Adrenal gland (tissue), 19 donors: ENCODE data around the gene HSPA12B. TPM values are rescaled to one million over a fixed set of nuclear protein-coding genes. Genes with fewer than 3 reads are reported as not detected.

ENCODE experiments used
- DNase-seq, 7 donors: peaks; one replicate each; pipeline ENCODE4 v3.0.0-alpha.2; 2019 to 2020
- H3K27ac ChIP-seq, 5 donors: fragments of 200-600 bp; sonication (generic) in 4 of 5; 1 replicate in 3 of 5; 2 replicates in 2 of 5; pipeline versions ENCODE4 v1.5.1 to v1.8.0; 2016 to 2020; ENCODE audit warnings: mild to moderate bottlenecking in 1 of 5
- H3K27me3 ChIP-seq: fragments of 200-600 bp; 2 replicates; pipeline ENCODE4 v1.8.0; 2021
- H3K36me3 ChIP-seq, 2 donors: fragments of 200-600 bp; replicated peaks in 1 of 2; 1 replicate in 1 of 2; 2 replicates in 1 of 2; pipeline versions ENCODE4 v1.5.1 to v1.8.0; 2018 to 2022
- H3K4me1 ChIP-seq, 2 donors: fragments of 200-600 bp; replicated peaks in 1 of 2; 1 replicate in 1 of 2; 2 replicates in 1 of 2; pipeline versions ENCODE4 v1.5.1 to v1.8.0; 2018 to 2021
- H3K4me3 ChIP-seq, 4 donors: fragments of 200-600 bp; sonication (generic) in 3 of 4; one replicate each; pipeline ENCODE4 v1.5.1; 2016 to 2018
- H3K9me3 ChIP-seq, 3 donors: fragments of 200-600 bp; sonication (generic) in 1 of 3; replicated peaks in 1 of 3; 1 replicate in 2 of 3; 2 replicates in 1 of 3; pipeline versions ENCODE4 v1.5.1 to v1.8.0; 2016 to 2021
- POLR2A ChIP-seq, 2 donors: fragments of 450-650 bp; IDR thresholded peaks; one replicate each; pipeline ENCODE4 v1.6.1; 2017; ENCODE audit warnings: antibody characterized with exemption in 2 of 2, mild to moderate bottlenecking in 2 of 2, moderate library complexity in 1 of 2
- WGBS, 4 donors: extraction: QIAGEN DNeasy Blood & Tissue Kit in 2 of 4; methylation state at CpG; one replicate each; pipeline versions ENCODE4 v1.1.5 to v1.1.7; 2013 to 2017; 5-methylcytosine and 5-hydroxymethylcytosine counted together
- intact Hi-C, 2 donors: fragments of 100-400 bp; cut with DNase I; formaldehyde crosslinking; loops; one replicate each; pipeline versions ENCODE4 v1.14.1 to v1.15.0; 2022 to 2023
- long read RNA-seq, 10 donors: library from polyadenylated mRNA in 3 of 10; unstranded in 2 of 10; stranded (forward) in 1 of 10; transcript quantifications; one replicate each; pipeline ENCODE4 v2.0.0 and lab custom pipeline, GENCODE V29; 2021 to 2026
- polyA plus RNA-seq, 3 donors: library from polyadenylated mRNA; stranded (reverse); fragments of 200-250 nt in 2 of 3; fragments of 350-450 nt in 1 of 3; fragmentation: Illumina TruSeq in 1 of 3; extraction: RNeasy Lipid Tissue Mini Kit (QIAGEN cat#74804) in 1 of 3; gene quantifications; one replicate each; pipeline ENCODE4 v1.2.3, GENCODE V29; 2013 to 2014
- total RNA-seq, 9 donors: library from RNA; depleted of rRNA in 4 of 9; stranded (reverse); fragments of >200 nt in 4 of 9; fragments of 120-200 nt in 1 of 9; fragmentation: NEBNext Ultra II Directional in 1 of 9; extraction: Animal tissue kit (Norgen Biotek cat#: 25700) in 1 of 9; gene quantifications; one replicate each; pipeline versions ENCODE4 v1.1.0 to v1.2.4, GENCODE V29; 2013 to 2023
- TF ChIP-seq, protein P1 (sequence below), 6 experiments: fragments of 450-650 bp in 4 of 6; fragments of 200-600 bp in 2 of 6; sonication (generic) in 1 of 6; IDR thresholded peaks; 1 replicate in 5 of 6; 2 replicates in 1 of 6; pipeline versions ENCODE4 v1.5.1 to v1.8.0; 2016 to 2021; ENCODE audit warnings: antibody characterized with exemption in 6 of 6, mild to moderate bottlenecking in 2 of 6, moderate library complexity in 1 of 6
- donor health status: healthy with polysubstance abuse.
- donor health status: Bipolar disorder and iron deficiency.
- donor health status: DM: yes; HTN: yes; CAD: no.
- donor health status: DM: no; HTN: no; CAD: no.
- donor health status: DM: no; HTN: no; CAD: no.
- donor health status: DM: yes; HTN: yes; CAD: no.

The HSPA12B gene, protein sequence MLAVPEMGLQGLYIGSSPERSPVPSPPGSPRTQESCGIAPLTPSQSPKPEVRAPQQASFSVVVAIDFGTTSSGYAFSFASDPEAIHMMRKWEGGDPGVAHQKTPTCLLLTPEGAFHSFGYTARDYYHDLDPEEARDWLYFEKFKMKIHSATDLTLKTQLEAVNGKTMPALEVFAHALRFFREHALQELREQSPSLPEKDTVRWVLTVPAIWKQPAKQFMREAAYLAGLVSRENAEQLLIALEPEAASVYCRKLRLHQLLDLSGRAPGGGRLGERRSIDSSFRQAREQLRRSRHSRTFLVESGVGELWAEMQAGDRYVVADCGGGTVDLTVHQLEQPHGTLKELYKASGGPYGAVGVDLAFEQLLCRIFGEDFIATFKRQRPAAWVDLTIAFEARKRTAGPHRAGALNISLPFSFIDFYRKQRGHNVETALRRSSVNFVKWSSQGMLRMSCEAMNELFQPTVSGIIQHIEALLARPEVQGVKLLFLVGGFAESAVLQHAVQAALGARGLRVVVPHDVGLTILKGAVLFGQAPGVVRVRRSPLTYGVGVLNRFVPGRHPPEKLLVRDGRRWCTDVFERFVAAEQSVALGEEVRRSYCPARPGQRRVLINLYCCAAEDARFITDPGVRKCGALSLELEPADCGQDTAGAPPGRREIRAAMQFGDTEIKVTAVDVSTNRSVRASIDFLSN
- total RNA-seq: 1 to 10 TPM; 2.8 to 9.3 (median 5.4) TPM
- 10 to 100 TPM in 1 of 3 donors, 1 to 10 TPM in 2; 1.5 to 10.9 (median 9.1) TPM for polyA plus RNA-seq
- long read RNA-seq, donor 1: 0 reads
- long read RNA-seq, donor 2, partial matches to known transcripts: 0 of 1 reads
- long read RNA-seq, donor 2, other reads (novel, unspliced or antisense): 0 of 1 reads
- long read RNA-seq, donor 3: 0 reads
- long read RNA-seq, donor 4: 0 reads
- long read RNA-seq, donor 5, transcript HSPA12B-201 (13 exons, 3,151 nt): major isoform, 26 of 31 reads
- long read RNA-seq, donor 5, partial matches to known transcripts: 2 of 31 reads
- long read RNA-seq, donor 5, other reads (novel, unspliced or antisense): 3 of 31 reads
- long read RNA-seq, donor 6, partial matches to known transcripts: 0 of 1 reads
- long read RNA-seq, donor 6, other reads (novel, unspliced or antisense): 0 of 1 reads
- long read RNA-seq, donor 7: 0 reads
- long read RNA-seq, donor 8, partial matches to known transcripts: 33 of 89 reads
- long read RNA-seq, donor 8, other reads (novel, unspliced or antisense): 55 of 89 reads
- long read RNA-seq, donor 9, partial matches to known transcripts: 0 of 1 reads
- long read RNA-seq, donor 9, other reads (novel, unspliced or antisense): 0 of 1 reads
- long read RNA-seq, donor 10: 0 reads

DNA sequence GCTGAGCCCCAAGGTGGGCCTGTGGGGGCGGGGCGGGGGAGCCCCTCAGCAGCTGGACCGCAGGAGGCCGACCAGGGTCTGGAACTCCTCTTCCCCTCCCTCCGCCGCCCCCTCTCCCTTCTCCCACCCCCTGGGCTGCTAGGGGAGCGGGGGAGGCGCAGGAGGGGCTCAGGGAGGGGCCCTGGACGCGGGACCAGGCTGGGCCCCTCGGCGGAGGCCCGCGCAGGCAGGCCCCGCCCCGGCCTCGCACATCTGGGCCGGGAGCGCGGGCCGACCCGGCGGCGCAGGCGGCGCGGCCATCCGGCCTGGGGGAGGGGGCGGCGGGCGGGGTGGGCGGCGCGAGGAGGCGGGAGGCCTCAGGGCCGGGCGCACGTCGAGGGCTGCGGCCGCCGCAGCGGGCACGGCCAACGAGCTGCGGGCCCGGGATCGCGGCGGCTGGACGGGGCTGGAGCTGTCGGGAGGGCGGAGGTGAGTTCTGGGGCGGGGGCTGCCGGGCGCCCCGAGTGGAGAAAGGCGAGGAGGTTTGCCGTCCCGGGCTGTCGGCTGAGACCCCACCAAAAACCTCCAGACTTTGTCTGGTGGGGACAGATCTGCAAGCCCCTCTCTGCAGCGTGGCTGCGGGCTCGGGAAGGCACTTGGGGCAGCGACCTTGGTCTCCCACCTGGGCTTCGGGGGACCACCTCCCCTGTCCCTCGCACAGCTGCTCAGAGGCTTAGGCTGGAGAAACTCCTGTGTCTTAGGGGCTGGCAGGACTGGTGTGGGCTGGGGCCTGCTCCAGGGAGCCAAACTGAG, at the start of gene HSPA12B:
HSPA12B (plus strand) TSS at position 359 of the 792 bp plus-strand sequence. CDS start 5,990 bp downstream, outside the sequence.
- no peaks in the 10 kb centered on the region for H3K9me3 ChIP-seq
- H3K27me3 ChIP-seq: peaks cover 6% of the 10 kb centered on the region
- peak within 1 kb of the TSS in 1 of 5 donors; percentile 48 for H3K27ac ChIP-seq
- no peak for TF ChIP-seq POLR2A (IDR thresholded peaks at IDR 0.05)
- TF ChIP-seq, protein P1, sequence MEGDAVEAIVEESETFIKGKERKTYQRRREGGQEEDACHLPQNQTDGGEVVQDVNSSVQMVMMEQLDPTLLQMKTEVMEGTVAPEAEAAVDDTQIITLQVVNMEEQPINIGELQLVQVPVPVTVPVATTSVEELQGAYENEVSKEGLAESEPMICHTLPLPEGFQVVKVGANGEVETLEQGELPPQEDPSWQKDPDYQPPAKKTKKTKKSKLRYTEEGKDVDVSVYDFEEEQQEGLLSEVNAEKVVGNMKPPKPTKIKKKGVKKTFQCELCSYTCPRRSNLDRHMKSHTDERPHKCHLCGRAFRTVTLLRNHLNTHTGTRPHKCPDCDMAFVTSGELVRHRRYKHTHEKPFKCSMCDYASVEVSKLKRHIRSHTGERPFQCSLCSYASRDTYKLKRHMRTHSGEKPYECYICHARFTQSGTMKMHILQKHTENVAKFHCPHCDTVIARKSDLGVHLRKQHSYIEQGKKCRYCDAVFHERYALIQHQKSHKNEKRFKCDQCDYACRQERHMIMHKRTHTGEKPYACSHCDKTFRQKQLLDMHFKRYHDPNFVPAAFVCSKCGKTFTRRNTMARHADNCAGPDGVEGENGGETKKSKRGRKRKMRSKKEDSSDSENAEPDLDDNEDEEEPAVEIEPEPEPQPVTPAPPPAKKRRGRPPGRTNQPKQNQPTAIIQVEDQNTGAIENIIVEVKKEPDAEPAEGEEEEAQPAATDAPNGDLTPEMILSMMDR (IDR thresholded peaks at IDR 0.05): no peak
- no peaks in the 10 kb centered on the region for H3K36me3 ChIP-seq
- intact Hi-C loops: no loop called here
- H3K4me3 ChIP-seq: peak within 1 kb of the TSS in 1 of 4 donors; percentile 38
- DNase-seq: no peak
- H3K4me1 ChIP-seq: no peaks in the 10 kb centered on the region
- 9 to 60% (median 11%) methylated on average over 2 to 67 of the region's 67 CpGs for WGBS, 4 donors

DNA sequence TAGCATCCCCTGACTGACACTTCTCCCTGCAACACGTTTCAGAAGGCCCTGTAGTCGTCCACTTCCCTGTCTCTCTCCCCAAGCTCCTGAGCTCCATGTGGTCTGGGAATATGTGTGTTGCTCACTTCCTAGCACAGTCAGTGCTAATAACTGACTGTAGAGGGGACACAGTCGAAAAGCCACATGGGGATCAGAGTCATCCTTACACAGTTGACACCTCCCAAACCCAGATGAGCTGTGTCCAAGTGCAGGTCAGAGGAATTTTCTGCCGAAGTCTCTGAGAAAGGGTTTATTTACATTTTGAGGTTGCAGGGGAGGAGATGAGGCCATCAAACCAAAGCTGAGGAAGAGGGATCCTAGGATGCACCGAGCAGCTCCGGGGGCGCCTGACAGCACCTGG, 47.1 kb upstream of the HSPA12B start:
- Histone ChIP-seq H3K4me3 (no peak overlapping the region), H3K9me3 (no peaks in the 10 kb centered on the region), H3K36me3 (no peaks in the 10 kb centered on the region), H3K27me3 (peaks cover 22% of the 10 kb centered on the region), H3K4me1 (peaks cover 0 to 7% of the 10 kb centered on the region in 2 donors), H3K27ac (no peak overlapping the region)
- DNase-seq: no peak
- intact Hi-C loops: no loop called here
- TF ChIP-seq POLR2A (IDR thresholded peaks at IDR 0.05): no peak
- TF ChIP-seq, protein P1 (IDR thresholded peaks at IDR 0.05): no peak
- 46 to 69% (median 62%) methylated on average over 5 to 7 of the region's 7 CpGs for WGBS, 4 donors

DNA sequence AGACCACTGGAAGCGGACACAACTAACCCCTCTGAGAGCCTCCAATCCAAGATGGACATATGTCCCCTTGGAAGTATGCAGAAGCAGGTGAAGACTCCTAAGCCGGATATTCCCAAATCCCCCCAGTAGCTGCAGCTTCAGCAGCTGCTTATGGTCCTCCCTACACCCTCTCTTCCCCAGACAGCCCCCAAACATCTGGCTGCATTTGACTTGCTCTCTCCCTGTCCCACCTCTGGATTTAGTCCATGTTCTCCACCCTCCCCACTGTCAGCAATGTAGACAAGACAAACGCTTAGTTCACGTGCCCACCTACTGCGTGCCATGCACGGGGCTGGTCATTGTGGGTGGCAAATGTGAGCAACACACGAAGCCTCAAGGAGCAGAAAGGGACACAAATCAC, 46.1 kb upstream of the HSPA12B start:
- peaks cover 12% of the 10 kb centered on the region for H3K27me3 ChIP-seq
- peak overlapping the region in 1 of 5 donors; percentile 73 for H3K27ac ChIP-seq
- intact Hi-C loops: no loop called here
- no peaks in the 10 kb centered on the region for H3K9me3 ChIP-seq
- whole genome bisulfite sequencing, 4 donors: 65 to 76% (median 70%) methylated on average over 7 of the region's 7 CpGs
- no peak for TF ChIP-seq POLR2A (IDR thresholded peaks at IDR 0.05)
- TF ChIP-seq, protein P1 (IDR thresholded peaks at IDR 0.05): no peak
- no peak overlapping the region for H3K4me3 ChIP-seq
- peaks cover 0 to 5% of the 10 kb centered on the region in 2 donors for H3K4me1 ChIP-seq
- no peak for DNase-seq
- H3K36me3 ChIP-seq: no peaks in the 10 kb centered on the region
